A172 (cell line): ENCODE data around the gene FAM47A. TPM values are rescaled to one million over a fixed set of nuclear protein-coding genes. Genes with fewer than 3 reads are reported as not detected.

Experiments
- DNase-seq: peaks from one replicate; pipeline ENCODE4 v3.0.0-alpha.2; 2015; ENCODE audit warnings: low spot score
- total RNA-seq: library from RNA; depleted of rRNA; stranded (reverse); fragments of >200 nt; shearing (Covaris generic); gene quantifications from 2 replicates; pipeline ENCODE4 v1.2.3, GENCODE V29; 2014; rRNA removed

The FAM47A gene
- not detected in 2 replicates for total RNA-seq

- no peak for DNase-seq
Measured at GRCh38 chrX:34132028-34132427, at the start of gene FAM47A. FAM47A (minus strand) TSS chrX:34132314; CDS start chrX:34132278, 36 bp downstream.

DNA sequence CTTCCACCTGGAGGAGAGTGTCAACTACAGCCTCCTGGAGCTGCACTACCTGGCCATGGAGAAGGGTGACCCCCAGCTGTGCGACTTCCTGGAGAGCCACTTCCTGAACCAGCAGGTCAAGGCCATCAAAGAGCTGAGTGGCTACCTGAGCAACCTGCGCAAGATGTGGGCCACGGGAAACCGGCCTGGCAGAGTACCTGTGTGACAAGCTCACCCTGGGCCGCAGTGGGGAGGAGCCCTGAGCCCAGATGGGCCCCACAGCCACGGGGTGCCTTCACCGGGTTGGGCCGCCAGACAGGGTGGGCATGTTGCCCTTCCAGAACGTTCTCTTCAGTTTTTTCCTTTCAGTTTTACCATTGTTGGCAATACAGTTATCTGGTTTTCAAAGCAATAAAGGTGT, 15.2 kb upstream of the FAM47A start:
- DNase-seq = no peak

DNA sequence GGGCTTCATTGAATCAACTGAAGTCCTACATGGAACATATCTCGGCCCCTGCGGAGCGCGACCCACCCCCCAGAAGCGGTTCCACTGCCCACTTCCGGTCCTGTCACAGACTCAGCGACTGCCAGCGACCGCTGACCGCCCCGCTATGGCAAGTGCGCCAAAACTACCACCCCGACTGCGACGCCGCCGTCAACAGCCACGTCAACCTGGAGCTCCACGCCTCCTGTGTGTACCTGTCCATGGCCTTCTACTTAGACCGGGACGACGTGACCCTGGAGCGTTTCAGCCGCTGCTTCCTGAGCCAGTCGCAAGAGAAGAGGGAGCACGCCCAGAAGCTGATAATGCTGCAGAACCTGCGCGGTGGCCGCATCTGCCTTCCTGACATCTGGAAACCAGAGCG, 14.8 kb upstream of the FAM47A start:
- no peak for DNase-seq

DNA sequence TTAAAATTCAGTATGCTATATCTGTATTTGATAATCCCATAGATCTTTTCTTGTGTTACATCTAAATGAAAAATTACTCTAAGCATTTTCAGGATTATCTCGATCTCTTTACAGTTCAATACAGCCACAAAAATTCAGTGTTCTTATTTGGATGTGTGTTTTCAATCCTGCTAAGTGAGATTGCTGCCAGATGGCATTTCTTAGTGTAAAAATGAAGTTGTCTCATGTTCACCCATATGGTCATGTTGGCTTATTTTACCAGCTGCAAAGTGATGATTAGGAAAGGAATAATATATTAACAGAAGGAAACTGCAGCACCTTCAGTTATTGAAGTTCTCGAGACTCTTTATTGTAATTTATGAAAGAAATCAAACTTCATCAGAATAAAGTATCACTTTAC, 12.1 kb upstream of the FAM47A start:
- DNase-seq = no peak

DNA sequence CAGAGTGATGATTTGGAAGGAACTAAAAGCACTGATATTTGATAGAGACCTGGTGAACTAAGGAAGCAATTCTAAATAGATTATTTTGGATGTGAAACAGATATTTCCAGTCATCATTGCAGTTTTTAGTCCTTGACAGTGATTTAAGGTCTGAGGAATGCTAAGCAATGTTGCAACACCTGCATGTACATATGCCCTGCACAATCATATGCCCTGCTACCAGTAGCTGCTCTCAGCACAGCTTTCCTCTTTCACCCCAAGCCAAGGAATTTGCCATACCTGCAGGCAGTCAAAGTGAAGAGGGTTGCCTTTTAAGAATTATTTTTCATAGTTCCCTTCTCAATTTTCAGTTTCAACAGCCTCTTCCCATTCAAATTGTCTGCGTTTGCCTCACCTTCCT, 8.7 kb upstream of the FAM47A start:
- no peak for DNase-seq

DNA sequence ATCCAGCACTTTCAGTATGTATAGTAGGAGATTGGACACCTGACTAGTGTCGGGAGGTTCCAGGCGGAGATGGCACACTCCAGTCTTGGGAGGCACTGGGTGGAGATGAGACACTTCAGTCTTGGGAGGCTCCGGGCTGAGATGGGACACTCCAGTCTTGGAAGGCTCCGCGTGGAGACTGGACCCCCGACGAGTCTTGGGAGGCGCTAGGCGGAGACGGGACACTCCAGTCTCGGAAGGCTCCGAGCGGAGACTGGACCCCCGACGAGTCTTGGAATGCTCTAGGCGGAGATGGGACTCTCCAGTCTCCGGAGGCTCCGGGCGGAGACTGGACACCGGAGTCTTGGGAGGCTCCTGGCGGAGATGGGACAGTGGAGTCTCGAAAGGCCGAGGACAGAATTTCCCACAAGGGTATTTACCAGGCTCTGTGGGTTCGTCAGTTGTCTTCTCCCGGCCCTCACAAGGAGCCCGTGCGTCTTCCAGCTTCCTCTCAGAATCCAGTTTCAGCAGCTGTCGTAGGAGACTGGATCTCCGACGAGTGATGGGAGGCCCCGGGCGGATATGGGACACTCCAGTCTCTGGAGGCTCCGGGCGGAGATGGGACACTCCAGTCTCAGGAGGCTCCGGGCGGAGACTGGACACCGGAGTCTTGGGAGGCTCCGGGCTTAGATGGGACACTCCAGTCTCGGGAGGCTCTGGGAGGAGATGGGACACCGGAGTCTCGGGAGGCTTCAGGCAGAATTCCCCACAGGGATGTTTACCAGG, 952 bp downstream of the FAM47A start:
- no peak for DNase-seq

DNA sequence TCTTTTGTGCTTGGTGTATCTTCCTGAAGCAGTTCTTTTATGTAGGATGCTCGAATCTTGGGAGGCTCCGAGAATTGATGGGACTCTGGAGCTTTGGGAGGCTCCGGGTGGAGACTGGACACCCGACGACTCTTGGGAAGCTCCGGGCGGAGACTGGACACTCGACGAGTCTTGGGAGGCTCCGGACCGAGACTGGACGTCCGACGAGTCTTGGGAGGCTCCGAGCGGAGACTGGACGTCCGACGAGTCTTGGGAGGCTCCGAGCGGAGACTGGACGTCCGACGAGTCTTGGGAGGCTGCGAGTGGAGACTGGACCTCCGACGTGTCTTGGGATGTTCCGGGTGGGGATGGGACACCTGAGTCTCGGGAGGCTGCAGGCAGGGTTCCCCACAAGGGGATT, 1.6 kb downstream of the FAM47A start:
- no peak for DNase-seq

DNA sequence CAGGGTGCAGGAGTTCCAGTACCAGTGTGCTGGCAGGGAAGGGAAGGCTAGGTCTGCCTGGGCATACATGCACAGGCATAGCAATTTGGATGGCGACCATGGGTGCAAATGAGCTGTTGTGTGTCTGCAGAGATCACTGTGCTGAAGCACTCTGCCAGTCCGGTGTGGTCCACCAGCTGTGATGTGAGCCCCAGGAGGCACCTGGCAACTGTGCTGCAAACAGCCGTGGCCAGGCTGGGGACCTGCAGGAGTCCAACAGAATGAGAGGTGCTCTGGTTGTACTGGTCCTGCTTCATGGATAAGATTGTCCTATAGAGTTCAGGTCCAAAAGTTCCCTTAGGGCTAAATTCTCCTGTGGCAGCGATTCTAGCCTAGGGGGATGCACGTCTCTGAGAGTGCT, 6.1 kb downstream of the FAM47A start:
- DNase-seq = no peak

- DNase-seq = no peak
Measured at GRCh38 chrX:34119122-34119521, 13.0 kb downstream of the FAM47A start.

DNA sequence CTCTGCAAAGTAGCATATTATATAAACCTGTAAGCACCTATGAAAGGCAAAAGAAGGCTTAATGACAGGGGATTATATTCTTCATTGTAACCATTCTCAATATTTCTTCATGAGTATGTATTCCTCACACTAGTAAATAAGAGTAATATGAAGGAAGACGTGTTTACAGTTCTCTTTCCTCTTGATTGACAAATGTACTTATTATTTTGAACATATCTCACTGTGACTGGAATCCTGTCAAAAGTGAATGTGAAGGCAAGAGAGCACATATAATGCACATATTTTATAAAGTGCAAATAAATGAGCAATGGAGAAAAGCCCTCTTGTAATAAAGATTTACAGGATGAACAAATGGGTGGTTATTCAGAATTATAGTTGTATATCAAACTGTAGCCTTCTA, 19.7 kb downstream of the FAM47A start:
- DNase-seq = no peak
